Esophagus muscularis mucosa (tissue), 4 donors: Measurements from ENCODE around the gene AUTS2. TPM values are rescaled to one million over a fixed set of nuclear protein-coding genes. Genes with fewer than 3 reads are reported as not detected.

Experiments
- DNase-seq: peaks from one replicate; pipeline ENCODE4 v3.0.0-alpha.2; 2017; ENCODE audit errors: extremely low spot score
- H3K27ac ChIP-seq, 4 donors: fragments of 200-600 bp; sonication (generic); replicated peaks in 1 of 4; 1 replicate in 3 of 4; 2 replicates in 1 of 4; pipeline ENCODE4 v1.5.1; 2016 to 2019; ENCODE audit warnings: mild to moderate bottlenecking in 1 of 4
- H3K27me3 ChIP-seq, 4 donors: fragments of 200-600 bp; sonication (generic); one replicate each; pipeline versions ENCODE4 v1.5.1 to v1.6.0; 2016 to 2019
- H3K36me3 ChIP-seq, 4 donors: fragments of 200-600 bp; sonication (generic); one replicate each; pipeline ENCODE4 v1.5.1; 2016 to 2019
- H3K4me1 ChIP-seq, 4 donors: fragments of 200-600 bp; sonication (generic); one replicate each; pipeline ENCODE4 v1.5.1; 2016 to 2019
- H3K4me3 ChIP-seq, 4 donors: fragments of 200-600 bp; sonication (generic); 1 replicate in 2 of 4; 2 replicates in 2 of 4; pipeline ENCODE4 v1.5.1; 2016 to 2019; ENCODE audit warnings: mild to moderate bottlenecking in 4 of 4, moderate library complexity in 1 of 4
- H3K9me3 ChIP-seq, 4 donors: fragments of 200-600 bp; sonication (generic); 1 replicate in 3 of 4; 2 replicates in 1 of 4; pipeline ENCODE4 v1.5.1; 2016 to 2019
- CTCF ChIP-seq, 3 experiments: fragments of 200-600 bp in 2 of 3; fragments of 450-650 bp in 1 of 3; sonication (generic) in 2 of 3; IDR thresholded peaks; one replicate each; pipeline ENCODE4 v1.5.1; 2017 to 2019; ENCODE audit warnings: antibody characterized with exemption in 3 of 3, mild to moderate bottlenecking in 2 of 3, moderate library complexity in 1 of 3
- EP300 ChIP-seq: sonication (generic); formaldehyde crosslinking; IDR thresholded peaks from one replicate; pipeline ENCODE4 v1.6.1; 2017; ENCODE audit warnings: antibody characterized with exemption
- POLR2A ChIP-seq: fragments of 450-650 bp; IDR thresholded peaks from one replicate; pipeline ENCODE4 v1.6.1; 2017; ENCODE audit warnings: antibody characterized with exemption, moderate library complexity, mild to moderate bottlenecking, low read depth
- POLR2AphosphoS5 ChIP-seq, 2 donors: sonication (generic); formaldehyde crosslinking; IDR thresholded peaks; one replicate each; pipeline ENCODE4 v1.6.1; 2017; ENCODE audit warnings: antibody characterized with exemption in 2 of 2
- WGBS: methylation state at CpG from one replicate; pipeline ENCODE4 v1.1.5; 2018; 5-methylcytosine and 5-hydroxymethylcytosine counted together
- intact Hi-C: fragments of 100-400 bp; cut with DNase I; formaldehyde crosslinking; loops from one replicate; pipeline ENCODE4 v1.15.1; 2023
- total RNA-seq, 4 donors: library from RNA; depleted of rRNA; stranded (reverse); fragments of >200 nt; gene quantifications; one replicate each; pipeline versions ENCODE4 v1.1.0 to v1.2.1, GENCODE V29; 2016

AUTS2 gene
- total RNA-seq, 4 donors from 2014 or later: 18.5 to 44.9 (median 34.2) TPM

DNA sequence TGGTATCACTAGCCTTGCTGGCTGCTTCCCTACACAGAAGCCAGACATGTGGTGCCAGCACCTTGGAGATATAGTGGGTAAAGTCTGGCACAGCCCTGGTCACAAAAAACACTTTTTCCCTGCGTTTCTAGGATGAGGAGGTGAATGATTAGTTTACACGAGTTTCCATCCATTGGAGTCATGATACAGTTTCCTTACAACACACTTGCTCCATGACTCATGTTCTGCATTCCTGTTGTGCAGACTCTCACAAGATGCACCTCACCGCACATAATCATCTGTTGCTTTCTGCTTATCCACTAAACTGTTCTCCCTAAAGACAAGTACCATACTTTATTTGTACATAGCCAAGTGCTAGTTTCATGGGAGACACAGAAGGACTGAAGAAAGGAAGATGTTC lies 786.6 kb downstream of the AUTS2 start:
- no peak for TF ChIP-seq CTCF (IDR thresholded peaks at IDR 0.05)
- TF ChIP-seq POLR2A: no peak
- no peak for TF ChIP-seq EP300
- no peak for TF ChIP-seq POLR2AphosphoS5 (IDR thresholded peaks at IDR 0.05)
- no peak overlapping the region for H3K4me3 ChIP-seq
- 95% methylated on average over 3 of the region's 3 CpGs for WGBS

DNA sequence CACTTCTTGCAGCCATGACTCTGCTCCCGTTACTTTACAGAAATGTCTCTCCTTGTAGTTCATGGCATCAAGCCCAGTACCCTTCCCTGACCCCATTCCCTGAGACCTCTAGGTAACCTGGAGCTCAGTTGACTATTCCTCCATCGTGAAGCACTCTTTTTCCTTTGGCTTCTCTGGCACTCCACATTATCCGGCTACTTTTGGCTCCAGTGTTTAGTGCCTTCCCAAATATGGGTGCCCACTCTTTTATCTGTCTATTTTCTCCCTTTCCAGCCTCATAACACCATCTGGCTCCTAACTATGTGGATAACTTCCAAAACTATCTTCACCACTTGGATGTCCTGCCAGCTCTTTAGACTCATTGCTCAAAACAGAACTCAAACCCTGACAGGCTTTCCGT lies 788.9 kb downstream of the AUTS2 start:
- H3K36me3 ChIP-seq: no peaks in the 10 kb centered on the region
- DNase-seq: no peak
- H3K27me3 ChIP-seq: no peaks in the 10 kb centered on the region
- peak overlapping the region in 1 of 4 donors; percentile 48 for H3K27ac ChIP-seq
- WGBS: 32% methylated on average over 4 of the region's 4 CpGs
- no peak overlapping the region for H3K4me3 ChIP-seq
- TF ChIP-seq POLR2AphosphoS5 (IDR thresholded peaks at IDR 0.05) (peak in 1 of 2 donors; percentile 23), CTCF (IDR thresholded peaks at IDR 0.05) (no peak), EP300 (no peak), POLR2A (no peak)
- intact Hi-C loops: no loop called here
- H3K4me1 ChIP-seq: peaks cover 10 to 37% (median 35%) of the 10 kb centered on the region in 4 donors
- no peaks in the 10 kb centered on the region for H3K9me3 ChIP-seq

More for the DNA sequence above, 786.6 kb downstream of the AUTS2 start:
- no peak for DNase-seq
- no peaks in the 10 kb centered on the region for H3K36me3 ChIP-seq
- no peak overlapping the region for H3K27ac ChIP-seq
- no peaks in the 10 kb centered on the region for H3K9me3 ChIP-seq
- H3K27me3 ChIP-seq: no peaks in the 10 kb centered on the region
- H3K4me1 ChIP-seq: peaks cover 6 to 38% (median 33%) of the 10 kb centered on the region in 4 donors
- intact Hi-C loops: no loop called here

DNA sequence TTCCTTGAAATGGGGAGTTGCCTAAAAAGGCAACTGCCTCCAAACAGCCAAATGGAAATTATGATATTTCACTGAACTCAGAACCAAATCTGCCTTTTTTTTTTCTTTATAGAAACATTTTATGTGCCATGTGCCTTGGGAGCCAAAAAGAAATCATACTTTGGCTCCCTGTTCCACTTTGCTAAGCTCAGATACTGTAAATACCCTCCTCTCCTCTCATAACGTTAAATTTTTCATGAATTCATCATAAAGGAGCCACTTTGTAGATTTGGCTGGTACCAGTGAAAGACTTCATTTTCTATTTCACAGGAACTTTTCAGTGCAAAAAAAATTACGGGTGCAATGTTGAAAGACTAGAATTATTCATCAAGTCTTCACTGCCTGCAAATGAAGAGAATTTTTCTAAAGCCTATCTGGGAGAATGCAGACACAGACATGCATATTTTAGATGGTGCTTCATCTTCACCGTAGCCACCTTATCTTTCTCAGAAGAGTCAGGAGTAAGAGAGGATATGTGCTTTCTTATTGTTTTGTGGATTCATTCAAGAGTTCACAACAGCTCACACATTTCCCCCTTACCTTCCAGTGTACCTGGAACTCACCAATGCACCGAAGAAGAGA lies 791.4 kb downstream of the AUTS2 start:
- 78% methylated on average over 4 of the region's 4 CpGs for WGBS

DNA sequence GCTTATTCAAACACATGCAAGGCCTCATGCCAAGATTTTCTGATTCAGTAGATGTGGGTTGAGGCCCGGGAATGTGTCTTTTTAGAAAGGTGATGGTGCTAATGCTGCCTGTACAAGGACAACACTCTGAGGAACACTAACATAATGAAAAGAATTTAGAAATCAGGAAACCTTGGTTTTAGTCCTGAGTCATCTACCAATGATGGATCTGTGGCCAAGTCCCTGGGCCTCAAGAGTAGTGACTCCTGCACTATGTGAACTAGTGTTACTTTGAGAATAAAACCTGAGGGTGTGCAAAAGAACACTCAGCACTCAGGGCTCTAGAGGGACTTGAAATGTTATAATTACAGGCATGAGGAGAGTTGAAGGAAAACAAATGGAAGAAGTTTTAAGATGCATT lies 792.0 kb downstream of the AUTS2 start:
- no peaks in the 10 kb centered on the region for H3K27me3 ChIP-seq
- TF ChIP-seq POLR2AphosphoS5 (IDR thresholded peaks at IDR 0.05) (no peak), EP300 (no peak), CTCF (IDR thresholded peaks at IDR 0.05) (no peak), POLR2A (no peak)
- H3K4me1 ChIP-seq: peaks cover 10 to 42% (median 33%) of the 10 kb centered on the region in 4 donors
- no peaks in the 10 kb centered on the region for H3K36me3 ChIP-seq
- no peaks in the 10 kb centered on the region for H3K9me3 ChIP-seq
- WGBS: 86% methylated on average over 1 of the region's 1 CpG
- DNase-seq: no peak
- intact Hi-C loops: no loop called here
- no peak overlapping the region for H3K4me3 ChIP-seq
- no peak overlapping the region for H3K27ac ChIP-seq

More for the DNA sequence above, 791.4 kb downstream of the AUTS2 start:
- no peak overlapping the region for H3K27ac ChIP-seq
- TF ChIP-seq POLR2AphosphoS5 (IDR thresholded peaks at IDR 0.05) (no peak), CTCF (IDR thresholded peaks at IDR 0.05) (no peak), EP300 (no peak), POLR2A (no peak)
- intact Hi-C loops: no loop called here
- peaks cover 10 to 42% (median 33%) of the 10 kb centered on the region in 4 donors for H3K4me1 ChIP-seq
- no peaks in the 10 kb centered on the region for H3K36me3 ChIP-seq
- DNase-seq: no peak
- H3K9me3 ChIP-seq: no peaks in the 10 kb centered on the region
- no peak overlapping the region for H3K4me3 ChIP-seq
- no peaks in the 10 kb centered on the region for H3K27me3 ChIP-seq
